ENCODE measurements around the gene C10orf67. TPM values are rescaled to one million over a fixed set of nuclear protein-coding genes. Genes with fewer than 3 reads are reported as not detected.

The C10orf67 gene
- total and polyA plus RNA-seq, 2 donors (not counting 1 experiment from before 2014, with no cell fraction given), result not detected

DNA sequence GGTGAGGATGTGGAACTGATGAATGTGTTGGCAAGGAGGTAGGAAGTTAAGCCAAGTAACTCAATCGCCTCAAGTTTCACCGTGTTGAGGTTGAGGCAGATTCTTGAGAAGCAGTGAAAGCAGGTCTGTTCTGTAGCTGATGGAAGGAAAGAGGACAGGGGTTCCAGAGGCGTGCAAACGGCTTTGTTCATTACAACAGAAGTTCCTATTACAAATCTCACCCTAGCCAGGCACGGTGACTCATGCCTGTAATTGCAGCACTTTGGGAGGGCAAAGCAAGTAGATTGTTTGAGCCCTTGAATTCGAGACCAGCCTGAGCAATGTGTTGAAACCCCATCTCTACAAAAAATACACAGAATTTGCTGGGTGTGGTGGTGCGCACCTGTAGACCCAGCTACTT lies 189.4 kb downstream of the C10orf67 start:
- H3K4me2 ChIP-seq (replicated peaks; ENCODE audit: low read depth, low read length, poor library complexity, severe bottlenecking), result no peak overlapping the region
- H3K9ac ChIP-seq (ENCODE audit: low read length), result no peak overlapping the region
- Mint-ChIP-seq H3K4me3 (no peak overlapping the region), H3K4me1 (peaks cover 8% of the 10 kb centered on the region), H3K27ac (no peak overlapping the region), H3K9me3 (ENCODE audit: insufficient read depth) (no peaks in the 10 kb centered on the region), H3K27me3 (peaks cover 29% of the 10 kb centered on the region)
- DNase-seq (no peak), ATAC-seq (ENCODE audit: low read depth) (no peak)
- H3K27ac ChIP-seq (ENCODE audit: low read length in 2 of 2), result no peak overlapping the region
- no peaks in the 10 kb centered on the region for H3K36me3 ChIP-seq (replicated peaks in 1 of 2; ENCODE audit: control extremely low read depth in 1 of 2, control insufficient read depth in 1 of 2, extremely low read depth in 1 of 2, insufficient read depth in 2 of 2, low read length in 1 of 2)
- H3K9me3 ChIP-seq (ENCODE audit: control extremely low read depth in 1 of 3, control insufficient read depth in 2 of 3, insufficient read depth in 1 of 3, low read length in 2 of 3), result no peaks in the 10 kb centered on the region
- no peaks in the 10 kb centered on the region for H4K20me1 ChIP-seq (ENCODE audit: control insufficient read depth, insufficient read depth, low read length, poor library complexity, severe bottlenecking)
- WGBS (ENCODE audit: insufficient coverage), result 100% methylated on average over 2 of the region's 7 CpGs
- CTCF ChIA-PET, result interaction anchor here (1.2 kb wide), 1 partner anchor 1043 kb away, joined by 4 read pairs; no protein-coding TSS in a partner anchor
- H3K27me3 ChIP-seq (replicated peaks in 1 of 4; ENCODE audit: control extremely low read depth in 1 of 4, control insufficient read depth in 3 of 4, insufficient read depth in 4 of 4, low read length in 3 of 4), result peaks cover 0 to 6% (median 0%) of the 10 kb centered on the region in 4 experiments
- POLR2A ChIA-PET, result no interaction called here
- no peak overlapping the region for H3K4me3 ChIP-seq (ENCODE audit: control extremely low read depth in 1 of 5, extremely low read depth in 1 of 5, insufficient read depth in 1 of 5, low read depth in 2 of 5, low read length in 4 of 5)
- H2AFZ ChIP-seq (ENCODE audit: insufficient read depth, low read depth, low read length, poor library complexity, severe bottlenecking), result no peak overlapping the region
- no peaks in the 10 kb centered on the region for H3K79me2 ChIP-seq (ENCODE audit: control insufficient read depth, insufficient read depth, low read length)
- intact Hi-C loops (cut with micrococcal nuclease), result no loop called here
- TF ChIP-seq EZH2 (IDR thresholded peaks at IDR 0.05; ENCODE audit: borderline replicate concordance, insufficient read depth, low read depth, low read length, poor library complexity, severe bottlenecking), result no peak
- TF ChIP-seq, protein P1, sequence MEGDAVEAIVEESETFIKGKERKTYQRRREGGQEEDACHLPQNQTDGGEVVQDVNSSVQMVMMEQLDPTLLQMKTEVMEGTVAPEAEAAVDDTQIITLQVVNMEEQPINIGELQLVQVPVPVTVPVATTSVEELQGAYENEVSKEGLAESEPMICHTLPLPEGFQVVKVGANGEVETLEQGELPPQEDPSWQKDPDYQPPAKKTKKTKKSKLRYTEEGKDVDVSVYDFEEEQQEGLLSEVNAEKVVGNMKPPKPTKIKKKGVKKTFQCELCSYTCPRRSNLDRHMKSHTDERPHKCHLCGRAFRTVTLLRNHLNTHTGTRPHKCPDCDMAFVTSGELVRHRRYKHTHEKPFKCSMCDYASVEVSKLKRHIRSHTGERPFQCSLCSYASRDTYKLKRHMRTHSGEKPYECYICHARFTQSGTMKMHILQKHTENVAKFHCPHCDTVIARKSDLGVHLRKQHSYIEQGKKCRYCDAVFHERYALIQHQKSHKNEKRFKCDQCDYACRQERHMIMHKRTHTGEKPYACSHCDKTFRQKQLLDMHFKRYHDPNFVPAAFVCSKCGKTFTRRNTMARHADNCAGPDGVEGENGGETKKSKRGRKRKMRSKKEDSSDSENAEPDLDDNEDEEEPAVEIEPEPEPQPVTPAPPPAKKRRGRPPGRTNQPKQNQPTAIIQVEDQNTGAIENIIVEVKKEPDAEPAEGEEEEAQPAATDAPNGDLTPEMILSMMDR (IDR thresholded peaks at IDR 0.05), result no peak
- H3K4me1 ChIP-seq (ENCODE audit: control insufficient read depth in 2 of 2, insufficient read depth in 2 of 2, low read length in 2 of 2), result no peaks in the 10 kb centered on the region

Small RNAs within 50 kb of the gene (small RNA-seq; reads per million reads assigned to genes)
- gene MIR1254-2 (ENCODE audit: insufficient read length, low read depth, low replicate concordance), result not detected
- not detected for gene RF00561 (ENCODE audit: insufficient read length, low read depth, low replicate concordance)

Other genes starting within 250 kb of the C10orf67 start
- gene MSRB2, start 249.2 kb downstream of the C10orf67 start, total RNA-seq, result 3.0 and 3.5 TPM in 2 replicates
- 1.5 and 2.0 TPM in 2 replicates for gene MSRB2, start 249.2 kb downstream of the C10orf67 start, polyA plus RNA-seq
- gene PTF1A, start 152.5 kb downstream of the C10orf67 start, total RNA-seq, result not detected in 2 replicates
- not detected in 2 replicates for gene PTF1A, start 152.5 kb downstream of the C10orf67 start, polyA plus RNA-seq
- 66.3 and 69.0 TPM in 2 replicates for gene OTUD1, start 94.3 kb upstream of the C10orf67 start, total RNA-seq
- 92.8 and 94.2 TPM in 2 replicates for gene OTUD1, start 94.3 kb upstream of the C10orf67 start, polyA plus RNA-seq